HepG2 (cell line): ENCODE measurements around the gene MGLL. TPM values are rescaled to one million over a fixed set of nuclear protein-coding genes. Genes with fewer than 3 reads are reported as not detected.

Source experiments
- ATAC-seq: fragments of 200-7000 bp; cut with Tn5 transposase; 3 replicates; pipeline ENCODE4 v1.9.1; 2020; ENCODE audit warnings: mild to moderate bottlenecking, moderate library complexity
- BruUV-seq: library from RNA; stranded (reverse); fragments of 400-500 nt; replicated peaks from 2 replicates; lab custom pipeline; 2021; lab: Mats Ljungman, UMichigan
- CTCF ChIA-PET: fragments of 300-600 bp; formaldehyde crosslinking; extraction: SDS; loops from one replicate; lab custom pipeline; 2021; ENCODE audit warnings: low total read pairs, inconsistent platforms, low intra/inter-chr PET ratio; lab: Yijun Ruan, JAX
- POLR2A ChIA-PET: fragments of 350-600 bp; sonication (Branson Sonifier 250); formaldehyde crosslinking; loops from one replicate; lab custom pipeline; 2020; ENCODE audit warnings: antibody characterized with exemption, inconsistent platforms; lab: Yijun Ruan, JAX
- DNase-seq: peaks from one replicate; pipeline ENCODE4 v3.0.0-alpha.2; 2015; ENCODE audit warnings: low spot score
- FAIRE-seq: peaks from 3 replicates; lab custom pipeline; 2011; peaks lifted over from hg19 to GRCh38; lab: Jason Lieb, UNC
- H2AFZ ChIP-seq: one replicate; pipeline ENCODE4 v1.6.1; 2011; ENCODE audit warnings: low read length, inconsistent platforms
- H3K27ac ChIP-seq: fragments of 300-600 bp; 3 replicates; pipeline ENCODE4 v1.8.0; 2011; ENCODE audit warnings: mixed run types, mild to moderate bottlenecking, mixed read lengths, low read length, inconsistent platforms; ENCODE audit not compliant: insufficient read depth; ENCODE audit errors: extremely low read length
- H3K27me3 ChIP-seq, 2 experiments: fragments of 200-600 bp in 1 of 2; 2 replicates in 1 of 2; 3 replicates in 1 of 2; pipeline versions ENCODE4 v1.6.0 to v1.8.0; 2011; ENCODE audit warnings: low read length in 2 of 2, mild to moderate bottlenecking in 2 of 2, moderate library complexity in 2 of 2, inconsistent platforms in 1 of 2; ENCODE audit not compliant: insufficient read depth in 2 of 2, control insufficient read depth in 1 of 2
- H3K36me3 ChIP-seq, 2 experiments: fragments of 200-600 bp in 1 of 2; replicated peaks in 1 of 2; 2 replicates in 1 of 2; 3 replicates in 1 of 2; pipeline versions ENCODE4 v1.5.1 to v1.8.0; 2011; ENCODE audit warnings: low read length in 2 of 2, inconsistent platforms in 1 of 2; ENCODE audit not compliant: insufficient read depth in 2 of 2, control insufficient read depth in 1 of 2
- H3K4me1 ChIP-seq: 2 replicates; pipeline ENCODE4 v1.5.1; 2012; ENCODE audit warnings: low read length, inconsistent platforms; ENCODE audit not compliant: insufficient read depth
- H3K4me2 ChIP-seq: 2 replicates; pipeline ENCODE4 v1.6.0; 2011; ENCODE audit warnings: low read depth, low read length, inconsistent platforms
- H3K4me3 ChIP-seq, 3 experiments: fragments of 200-600 bp in 1 of 3; sonication (generic), shearing (Covaris generic) in 1 of 3; replicated peaks in 1 of 3; 2 replicates each; pipeline ENCODE4 v1.5.1; 2011 to 2016; ENCODE audit warnings: low read length in 3 of 3, inconsistent platforms in 2 of 3, low read depth in 2 of 3, mild to moderate bottlenecking in 2 of 3, control low read depth in 1 of 3, mixed read lengths in 1 of 3; ENCODE audit not compliant: insufficient read depth in 1 of 3
- H3K79me2 ChIP-seq: one replicate; pipeline ENCODE4 v1.6.1; 2011; ENCODE audit warnings: low read length, inconsistent platforms; ENCODE audit not compliant: insufficient read depth
- H3K9ac ChIP-seq: 2 replicates; pipeline ENCODE4 v1.6.0; 2011; ENCODE audit warnings: mild to moderate bottlenecking, low read depth, low read length, inconsistent platforms; ENCODE audit not compliant: insufficient read depth
- H3K9me3 ChIP-seq: 2 replicates; pipeline ENCODE4 v1.5.1; 2012; ENCODE audit warnings: mild to moderate bottlenecking, low read length
- H4K20me1 ChIP-seq: 2 replicates; pipeline ENCODE4 v1.6.0; 2011; ENCODE audit warnings: inconsistent platforms, mild to moderate bottlenecking, low read length, moderate library complexity; ENCODE audit not compliant: insufficient read depth
- AFF4 ChIP-seq: sonication (generic); formaldehyde crosslinking; IDR thresholded peaks from 2 replicates; pipeline ENCODE4 v1.4.0; 2020; ENCODE audit warnings: missing genetic modification reagents
- FOXK1 ChIP-seq: sonication (generic); formaldehyde crosslinking; IDR thresholded peaks from 2 replicates; pipeline ENCODE4 v1.4.0; 2020; ENCODE audit warnings: low read depth, missing genetic modification reagents, borderline replicate concordance
- MYC ChIP-seq: sonication (generic); formaldehyde crosslinking; IDR thresholded peaks from 2 replicates; pipeline ENCODE4 v1.9.0; 2021; ENCODE audit warnings: missing genetic modification reagents, borderline replicate concordance
- NFE2L1 ChIP-seq: sonication (generic); formaldehyde crosslinking; IDR thresholded peaks from 2 replicates; pipeline ENCODE4 v1.4.0; 2020; ENCODE audit warnings: missing genetic modification reagents, mild to moderate bottlenecking, borderline replicate concordance
- NFIC ChIP-seq: IDR thresholded peaks from 2 replicates; pipeline ENCODE4 v1.6.1; 2012; ENCODE audit warnings: mild to moderate bottlenecking, low read length, inconsistent platforms
- NR2F2 ChIP-seq: IDR thresholded peaks from 2 replicates; pipeline ENCODE4 v1.6.1; 2012; ENCODE audit warnings: low read depth, inconsistent platforms, borderline replicate concordance
- PAWR ChIP-seq: sonication (generic); formaldehyde crosslinking; IDR thresholded peaks from 2 replicates; pipeline ENCODE4 v1.4.0; 2020; ENCODE audit warnings: missing genetic modification reagents, mild to moderate bottlenecking, borderline replicate concordance
- PHF5A ChIP-seq: IDR thresholded peaks from one replicate; pipeline ENCODE4 v1.6.1; 2018; ENCODE audit warnings: low read depth, missing genetic modification reagents; ENCODE audit not compliant: unreplicated experiment
- RARG ChIP-seq: sonication (generic); formaldehyde crosslinking; IDR thresholded peaks from 2 replicates; pipeline ENCODE4 v1.4.0; 2020; ENCODE audit warnings: low read depth, mild to moderate bottlenecking, missing genetic modification reagents
- SALL2 ChIP-seq: sonication (generic); formaldehyde crosslinking; IDR thresholded peaks from 2 replicates; pipeline ENCODE4 v1.8.1; 2023; ENCODE audit warnings: mild to moderate bottlenecking, missing genetic modification reagents, inconsistent platforms
- SAP130 ChIP-seq: IDR thresholded peaks from 2 replicates; pipeline ENCODE4 v1.6.1; 2016; ENCODE audit warnings: low read depth
- TOPORS ChIP-seq: sonication (generic); formaldehyde crosslinking; IDR thresholded peaks from 2 replicates; pipeline ENCODE4 v1.8.0; 2023; ENCODE audit warnings: mild to moderate bottlenecking, missing genetic modification reagents
- ZBTB20 ChIP-seq: sonication (generic); formaldehyde crosslinking; IDR thresholded peaks from 2 replicates; pipeline ENCODE4 v1.8.1; 2023; ENCODE audit warnings: missing genetic modification reagents, low read depth, mild to moderate bottlenecking, borderline replicate concordance
- ZFP36 ChIP-seq: fragments of 150-350 bp; IDR thresholded peaks from 2 replicates; pipeline ENCODE4 v1.6.1; 2018; ENCODE audit warnings: borderline replicate concordance, low read length, low read depth; ENCODE audit not compliant: partially characterized antibody
- ZFP41 ChIP-seq: sonication (generic); formaldehyde crosslinking; IDR thresholded peaks from 2 replicates; pipeline ENCODE4 v1.4.0; 2020; ENCODE audit warnings: mild to moderate bottlenecking, missing genetic modification reagents, borderline replicate concordance
- ZNF557 ChIP-seq: sonication (generic); formaldehyde crosslinking; IDR thresholded peaks from 2 replicates; pipeline ENCODE4 v1.4.0; 2020; ENCODE audit warnings: missing genetic modification reagents
- ZNF770 ChIP-seq: sonication (generic); formaldehyde crosslinking; IDR thresholded peaks from 2 replicates; pipeline ENCODE4 v1.5.0; 2020; ENCODE audit warnings: mild to moderate bottlenecking, missing genetic modification reagents
- ZNF792 ChIP-seq: IDR thresholded peaks from 2 replicates; pipeline ENCODE4 v1.6.1; 2016
- WGBS: methylation state at CpG from one replicate; pipeline ENCODE4 v1.1.6; 2017; ENCODE audit warnings: low lambda C conversion rate; 5-methylcytosine and 5-hydroxymethylcytosine counted together
- in situ Hi-C: cut with HindIII; loops from 2 replicates; pipeline ENCODE4 v1.10.0; 2017; ENCODE audit warnings: low pct_unique_long_range_greater_than_20kb; ENCODE audit not compliant: extremely low pct_ligation_motif_present
- intact Hi-C: fragments of 100-400 bp; cut with micrococcal nuclease; formaldehyde crosslinking; loops from one replicate; pipeline ENCODE4 v1.10.0; 2022; ENCODE audit not compliant: unreplicated experiment
- polyA plus RNA-seq, 8 experiments: library from polyadenylated mRNA; depleted of rRNA in 3 of 8; stranded (reverse) in 7 of 8; unstranded in 1 of 8; fragments of >200 nt; fragmentation: Illumina TruSeq in 4 of 8; extraction: Trizol in 4 of 8; gene quantifications; 2 replicates each; pipeline versions ENCODE4 v1.2.1 to v1.2.3, GENCODE V29; 2011 to 2016; ENCODE audit warnings: low read depth in 4 of 8, missing spikeins in 1 of 8, mixed read lengths in 1 of 8; ENCODE audit not compliant: insufficient read depth in 1 of 8
- total RNA-seq, 5 experiments: library from RNA; depleted of rRNA; stranded (reverse); fragments of >200 nt; fragmentation: Illumina TruSeq; extraction: Trizol; gene quantifications; 2 replicates each; pipeline ENCODE4 v1.2.3, GENCODE V29; 2016; ENCODE audit warnings: low read depth in 1 of 5

Gene MGLL
- total and polyA plus RNA-seq, 2 of the 13 experiments (the other 11 are each of a cell fraction or from before 2014, with no cell fraction given), result not detected

- Histone ChIP-seq H3K4me3 (no peak overlapping the region), H3K79me2 (no peaks in the 10 kb centered on the region), H3K4me1 (no peaks in the 10 kb centered on the region), H3K9ac (no peak overlapping the region), H3K36me3 (0 out of 5 replicates have a peak, but pooled peaks cover 0 to 3% of the 10 kb centered on the region in 2 experiments), H4K20me1 (no peaks in the 10 kb centered on the region), H3K27me3 (no peaks in the 10 kb centered on the region), H2AFZ (no peak overlapping the region), H3K9me3 (no peaks in the 10 kb centered on the region), H3K4me2 (no peak overlapping the region), H3K27ac (no peak overlapping the region)
- TF ChIP-seq TOPORS (CRISPR knock-in tag) (no peak), SALL2 (CRISPR knock-in tag) (no peak), PAWR (CRISPR knock-in tag) (no peak), NFE2L1 (no peak), NR2F2 (no peak), ZFP41 (CRISPR knock-in tag) (no peak), FOXK1 (CRISPR knock-in tag) (no peak), NFIC (no peak), AFF4 (CRISPR knock-in tag) (no peak), RARG (no peak), ZNF770 (CRISPR knock-in tag) (no peak), ZNF792 (CRISPR knock-in tag) (no peak), ZNF557 (CRISPR knock-in tag) (no peak), PHF5A (CRISPR knock-in tag) (no peak), MYC (CRISPR knock-in tag) (no peak), ZBTB20 (CRISPR knock-in tag) (no peak), ZFP36 (no peak), SAP130 (CRISPR knock-in tag) (no peak)
- WGBS, result 97% methylated on average over 8 of the region's 8 CpGs
- FAIRE-seq (no peak), DNase-seq (no peak), ATAC-seq (no peak)
- CTCF ChIA-PET, result no interaction called here
- POLR2A ChIA-PET, result no interaction called here
- intact Hi-C loops, result no loop called here
- in situ Hi-C loops, result no loop called here
- BruUV-seq, result no TSS peak
These were observed 176.8 kb downstream of the MGLL start for GRCh38 chr3:127645371-127646015.
